Upper lobe of left lung (tissue), 4 donors: Measurements from ENCODE around the gene CDH8.

Experiments used
- POLR2AphosphoS5 ChIP-seq, 2 donors: sonication (generic); formaldehyde crosslinking; IDR thresholded peaks; one replicate each; pipeline ENCODE4 v1.5.1; 2017; ENCODE audit warnings: antibody characterized with exemption in 2 of 2
- TF ChIP-seq, protein P1 (sequence below), 6 experiments: fragments of 450-650 bp in 4 of 6; fragments of 200-600 bp in 2 of 6; sonication (generic) in 2 of 6; IDR thresholded peaks; one replicate each; pipeline ENCODE4 v1.5.1; 2016 to 2019; ENCODE audit warnings: antibody characterized with exemption in 6 of 6

DNA sequence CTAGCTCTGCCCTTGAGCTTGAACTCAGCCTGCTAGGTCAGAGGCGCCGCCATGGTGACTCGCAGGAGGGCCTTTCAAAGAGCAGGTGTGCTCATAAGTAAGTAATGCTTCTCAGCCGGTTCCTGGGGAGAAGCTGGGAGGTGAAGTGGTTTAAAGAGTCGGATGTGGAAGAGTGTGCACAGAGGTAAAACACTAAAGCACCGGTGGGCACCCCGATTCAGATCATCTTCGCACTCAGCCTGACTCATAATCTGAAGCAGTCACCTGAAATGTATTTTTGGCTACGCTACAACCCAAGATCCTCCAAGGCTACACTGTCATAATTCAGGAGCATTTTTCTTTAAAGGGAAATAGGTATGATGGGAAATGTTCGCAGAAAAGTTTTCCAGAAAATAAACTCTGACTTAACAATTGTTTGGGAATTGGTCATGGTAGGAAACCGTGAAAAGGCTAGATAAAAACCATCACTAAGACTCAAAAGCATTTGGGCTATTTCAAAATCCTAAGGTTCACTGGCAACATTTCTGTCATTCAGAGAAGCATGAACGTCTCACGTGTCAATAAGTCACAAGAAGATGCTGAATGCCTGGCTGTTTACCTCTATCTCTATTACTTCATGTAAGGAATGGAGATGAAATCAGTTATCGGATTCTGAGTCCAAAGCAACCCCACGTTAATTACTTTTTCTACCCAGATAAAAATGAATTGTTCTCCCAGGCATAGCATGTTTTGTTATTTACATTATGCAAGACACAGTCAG, 17.8 kb downstream of the CDH8 start:
- TF ChIP-seq POLR2AphosphoS5 (IDR thresholded peaks at IDR 0.05): no peak
- TF ChIP-seq, protein P1, sequence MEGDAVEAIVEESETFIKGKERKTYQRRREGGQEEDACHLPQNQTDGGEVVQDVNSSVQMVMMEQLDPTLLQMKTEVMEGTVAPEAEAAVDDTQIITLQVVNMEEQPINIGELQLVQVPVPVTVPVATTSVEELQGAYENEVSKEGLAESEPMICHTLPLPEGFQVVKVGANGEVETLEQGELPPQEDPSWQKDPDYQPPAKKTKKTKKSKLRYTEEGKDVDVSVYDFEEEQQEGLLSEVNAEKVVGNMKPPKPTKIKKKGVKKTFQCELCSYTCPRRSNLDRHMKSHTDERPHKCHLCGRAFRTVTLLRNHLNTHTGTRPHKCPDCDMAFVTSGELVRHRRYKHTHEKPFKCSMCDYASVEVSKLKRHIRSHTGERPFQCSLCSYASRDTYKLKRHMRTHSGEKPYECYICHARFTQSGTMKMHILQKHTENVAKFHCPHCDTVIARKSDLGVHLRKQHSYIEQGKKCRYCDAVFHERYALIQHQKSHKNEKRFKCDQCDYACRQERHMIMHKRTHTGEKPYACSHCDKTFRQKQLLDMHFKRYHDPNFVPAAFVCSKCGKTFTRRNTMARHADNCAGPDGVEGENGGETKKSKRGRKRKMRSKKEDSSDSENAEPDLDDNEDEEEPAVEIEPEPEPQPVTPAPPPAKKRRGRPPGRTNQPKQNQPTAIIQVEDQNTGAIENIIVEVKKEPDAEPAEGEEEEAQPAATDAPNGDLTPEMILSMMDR (IDR thresholded peaks at IDR 0.05): no peak
